A204.1 (cell line): ENCODE data around the gene YBEY.
"Not testable (repeated sequence)": the region's sequence is repeated elsewhere in the genome, so short reads cannot be mapped to it uniquely, and the experiment has no call there.

ENCODE experiments used
- FAIRE-seq: peaks from 2 replicates; lab custom pipeline; 2012; peaks lifted over from hg19 to GRCh38; lab: Jason Lieb, UNC

Gene YBEY, protein sequence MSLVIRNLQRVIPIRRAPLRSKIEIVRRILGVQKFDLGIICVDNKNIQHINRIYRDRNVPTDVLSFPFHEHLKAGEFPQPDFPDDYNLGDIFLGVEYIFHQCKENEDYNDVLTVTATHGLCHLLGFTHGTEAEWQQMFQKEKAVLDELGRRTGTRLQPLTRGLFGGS

DNA sequence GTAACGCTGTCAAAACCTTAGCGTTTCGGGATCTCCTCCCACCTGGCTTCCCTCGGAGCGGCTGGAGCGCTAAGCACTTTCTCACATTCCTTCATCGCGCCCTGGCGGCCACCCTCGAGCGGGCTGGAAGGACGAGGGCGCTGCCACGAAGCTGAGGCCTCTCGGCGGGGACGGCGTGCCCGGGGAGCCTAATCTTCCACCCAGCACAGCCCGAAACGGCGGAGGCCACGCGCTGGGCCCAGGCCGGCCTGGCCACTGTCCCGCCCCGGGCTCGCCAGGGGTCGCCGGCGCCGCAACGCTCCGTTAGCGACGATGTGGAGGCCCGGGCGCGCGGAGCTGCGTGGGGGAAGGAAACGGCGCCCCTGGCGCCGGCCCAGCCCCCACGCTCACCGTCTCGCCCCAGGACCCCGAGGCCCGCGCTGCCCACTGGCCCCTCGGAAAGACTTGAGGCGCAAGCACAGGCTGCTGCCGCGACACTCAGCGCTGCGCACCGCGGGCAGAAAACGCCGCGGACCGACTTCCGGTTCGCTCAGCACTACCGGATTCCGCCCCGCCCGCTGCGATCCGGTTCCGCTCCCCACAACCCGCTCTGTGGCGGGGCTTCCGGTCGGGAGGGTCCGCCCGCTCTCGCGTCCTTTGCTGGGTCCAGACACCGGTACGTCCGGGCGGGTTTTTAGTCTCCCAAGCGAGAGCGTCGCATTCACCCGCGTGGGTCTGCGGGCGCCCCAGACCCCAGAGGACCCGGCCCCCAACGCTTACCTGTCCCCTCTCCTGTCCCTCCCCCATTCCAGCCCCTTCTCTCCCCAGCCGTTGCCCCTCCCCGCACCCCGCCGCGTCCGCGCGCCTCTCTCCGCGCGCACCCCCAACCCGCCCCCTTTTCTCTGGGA, at the start of gene YBEY:
Gene YBEY (plus strand): TSS at position 582 of the 887 bp plus-strand sequence. CDS start 572 bp downstream, outside the sequence.
- no peak for FAIRE-seq

DNA sequence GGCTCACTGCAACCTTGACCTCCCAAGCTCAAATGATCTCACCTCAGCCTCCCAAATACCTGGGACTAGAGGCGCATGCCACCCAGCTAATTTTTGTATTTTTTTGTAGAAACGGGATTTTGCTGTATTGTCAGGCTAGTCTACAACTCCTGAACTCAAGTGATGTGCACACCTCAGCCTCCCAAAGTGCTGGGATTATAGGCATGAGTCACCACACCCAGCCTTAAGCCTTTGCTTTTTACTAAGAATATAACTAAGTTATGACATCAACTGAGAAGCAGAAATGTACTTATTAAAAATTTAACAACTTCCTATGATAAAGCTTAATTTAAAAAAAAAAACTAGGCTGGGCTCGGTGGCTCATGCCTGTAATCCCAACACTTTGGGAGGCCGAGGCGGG, 48.7 kb upstream of the YBEY start:
- FAIRE-seq: no peak

DNA sequence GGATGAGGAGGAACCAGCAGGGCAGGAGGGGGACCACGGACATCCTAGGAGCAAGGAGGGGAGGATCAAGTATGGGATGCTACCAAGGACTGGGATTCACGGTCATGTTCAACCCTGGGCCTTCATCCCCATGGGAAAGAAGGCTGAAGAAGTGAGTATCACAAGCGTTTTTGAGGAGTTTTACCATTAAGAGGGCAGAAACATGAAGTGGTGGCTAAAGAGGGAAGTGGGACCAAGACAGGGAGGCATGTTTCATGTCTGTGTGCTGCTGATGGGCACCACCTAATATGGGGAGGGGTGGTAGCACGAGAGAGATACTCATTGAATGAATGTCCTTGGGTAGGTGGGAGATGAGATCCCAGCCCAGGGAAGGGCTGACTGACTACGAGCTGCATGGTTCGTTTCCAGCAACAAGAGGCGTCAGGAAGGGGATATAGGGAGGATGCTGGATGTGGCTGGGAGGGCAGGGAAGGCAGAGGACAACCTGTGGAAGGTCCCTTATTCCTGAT, 46.3 kb upstream of the YBEY start:
- no peak for FAIRE-seq

- not testable (repeated sequence) for FAIRE-seq
Measured at GRCh38 chr21:46241577-46241976, 44.6 kb upstream of the YBEY start.

DNA sequence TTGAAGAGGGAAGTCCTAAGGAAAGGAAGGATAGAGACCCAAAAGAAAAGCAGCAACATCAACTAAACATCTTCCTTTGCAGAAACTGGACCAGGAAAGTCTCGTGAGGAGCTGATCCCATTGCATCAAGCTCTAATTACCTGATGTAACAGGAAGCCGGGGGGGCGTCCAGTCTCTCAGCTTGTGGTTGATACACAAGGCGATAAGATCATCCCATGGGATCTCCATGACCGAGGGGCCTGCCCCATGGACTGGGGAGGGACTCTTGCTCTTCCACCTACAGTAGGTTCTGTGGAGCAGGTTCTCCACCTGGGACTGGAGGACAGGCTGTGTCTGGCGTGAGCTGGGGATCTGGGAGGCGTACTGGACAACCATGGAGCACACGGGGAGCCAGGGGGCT, 42.8 kb upstream of the YBEY start:
- FAIRE-seq: no peak

DNA sequence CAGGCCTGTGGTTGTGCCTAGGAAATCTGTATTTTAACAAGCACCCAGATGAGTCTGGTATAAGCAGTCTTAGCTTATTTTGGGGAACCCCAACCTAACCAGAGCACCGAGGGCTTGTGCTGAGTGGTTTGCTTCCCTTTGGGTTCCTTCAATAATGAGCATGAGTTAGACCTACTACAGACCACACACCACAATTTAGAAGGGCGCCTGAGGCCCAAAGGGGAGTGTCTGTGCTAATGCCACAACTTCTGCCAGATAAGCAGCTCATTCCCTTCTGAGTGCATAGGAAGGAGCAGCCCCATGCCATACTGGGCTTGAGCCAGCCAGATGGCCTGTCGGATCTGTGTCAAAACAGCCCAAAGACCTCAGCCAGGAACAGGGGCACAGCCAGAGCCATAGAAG, 42.2 kb upstream of the YBEY start:
- FAIRE-seq: no peak

DNA sequence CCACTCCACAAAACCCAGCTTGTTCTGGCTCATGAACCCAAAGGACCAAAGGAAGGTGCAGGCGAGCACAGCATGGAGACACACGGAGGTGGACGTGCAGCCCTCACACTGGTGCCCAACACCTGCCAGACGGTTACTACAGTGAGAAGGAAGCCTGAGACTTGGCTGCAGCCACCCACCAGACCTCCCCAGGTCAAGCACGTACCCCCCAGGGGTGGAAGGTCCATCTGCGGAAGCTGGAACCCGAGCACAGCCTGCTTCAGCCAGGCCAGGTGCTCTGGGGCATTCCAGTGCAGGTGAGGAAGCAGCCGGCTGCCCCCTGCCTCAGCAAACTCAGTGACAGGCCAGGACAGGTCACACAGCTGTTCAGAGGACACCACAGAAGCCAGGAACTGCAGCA, 41.5 kb upstream of the YBEY start:
- FAIRE-seq: no peak

- no peak for FAIRE-seq
Measured at GRCh38 chr21:46245213-46245915, 40.8 kb upstream of the YBEY start.

GRCh38 chr21:46246345-46246744, 39.8 kb upstream of the YBEY start:
- no peak for FAIRE-seq

DNA sequence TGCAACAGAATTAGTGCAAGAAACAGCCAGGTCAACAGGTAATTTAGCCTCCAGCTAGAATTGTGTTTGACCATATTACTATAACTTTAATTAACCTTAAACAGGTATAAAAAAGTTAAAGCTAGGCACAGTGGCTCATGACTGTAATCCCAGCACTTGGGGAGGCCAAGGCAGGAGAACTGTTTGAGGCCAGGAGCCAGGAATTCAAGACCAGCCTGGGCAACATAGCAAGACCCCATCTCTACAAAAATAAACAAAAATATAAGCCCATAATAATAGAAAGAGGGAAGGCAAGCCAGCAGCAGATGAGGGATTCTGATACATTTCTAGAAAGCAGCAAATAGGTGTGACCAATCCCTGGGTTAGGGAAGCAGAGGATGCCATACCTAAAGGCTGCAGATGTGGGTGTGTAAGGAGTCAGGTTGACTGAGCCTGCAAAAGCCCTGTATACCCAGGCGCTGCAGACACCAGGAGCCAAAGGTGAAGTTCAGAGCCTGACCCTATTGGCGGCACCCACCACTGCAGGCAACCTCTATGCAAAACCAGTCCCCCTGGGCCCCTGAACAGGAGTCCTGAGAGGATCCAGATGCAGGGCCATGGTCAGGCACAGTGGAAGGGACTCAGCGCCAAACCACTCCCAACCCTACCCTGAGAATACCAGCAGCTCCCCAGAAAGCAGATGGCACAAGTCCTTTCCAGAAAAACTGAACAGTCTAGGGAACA, 38.3 kb upstream of the YBEY start:
- no peak for FAIRE-seq

GRCh38 chr21:46248422-46248782, 37.7 kb upstream of the YBEY start:
- FAIRE-seq: no peak

- FAIRE-seq: no peak
Measured at GRCh38 chr21:46248827-46249226, 37.3 kb upstream of the YBEY start.

DNA sequence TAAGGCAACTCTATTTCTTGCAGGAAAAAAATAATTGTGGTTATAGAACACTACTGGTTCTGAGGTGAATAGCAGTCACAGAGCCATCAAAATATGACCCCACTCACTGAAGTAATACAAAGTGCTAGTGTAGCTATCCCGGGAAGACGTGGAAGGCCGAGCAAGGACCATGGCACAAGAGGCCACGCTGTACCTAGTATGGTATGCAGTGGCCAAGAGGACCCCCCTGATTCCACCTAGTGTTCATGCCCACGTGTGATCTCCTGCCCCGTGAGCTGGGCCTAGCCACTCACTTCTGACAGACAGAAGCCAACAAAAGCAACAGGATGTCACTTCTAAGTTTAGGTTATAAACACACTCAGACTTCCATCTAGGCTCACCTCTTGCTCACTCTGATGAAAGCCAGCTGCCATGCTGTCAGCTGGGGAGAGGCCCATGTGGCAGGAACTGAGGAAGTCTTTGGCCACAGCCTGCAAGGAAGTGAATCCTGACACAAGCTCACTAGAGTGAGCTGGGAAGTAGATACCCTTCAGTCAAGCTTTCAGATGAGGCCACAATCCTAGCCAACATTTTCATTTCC, 35.9 kb upstream of the YBEY start:
- no peak for FAIRE-seq

DNA sequence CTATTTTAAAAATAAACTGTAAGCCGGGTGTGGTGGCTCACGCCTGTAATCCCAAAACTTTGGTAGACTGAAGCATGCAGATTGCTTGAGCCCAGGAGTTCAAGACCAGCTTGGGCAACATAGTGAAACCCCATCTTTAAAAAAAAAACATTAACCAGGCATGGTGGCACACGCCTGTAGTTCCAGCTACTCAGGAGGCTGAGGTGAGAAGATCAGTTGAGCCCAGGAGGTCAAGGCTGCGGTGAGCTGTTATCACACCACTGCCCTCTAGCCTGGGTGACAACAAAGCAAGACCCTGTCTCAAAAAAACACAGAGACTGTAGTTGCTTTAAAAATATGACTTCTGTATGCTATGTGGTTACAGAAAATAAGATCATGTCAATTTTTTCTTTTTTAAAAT, 33.3 kb upstream of the YBEY start:
- no peak for FAIRE-seq

DNA sequence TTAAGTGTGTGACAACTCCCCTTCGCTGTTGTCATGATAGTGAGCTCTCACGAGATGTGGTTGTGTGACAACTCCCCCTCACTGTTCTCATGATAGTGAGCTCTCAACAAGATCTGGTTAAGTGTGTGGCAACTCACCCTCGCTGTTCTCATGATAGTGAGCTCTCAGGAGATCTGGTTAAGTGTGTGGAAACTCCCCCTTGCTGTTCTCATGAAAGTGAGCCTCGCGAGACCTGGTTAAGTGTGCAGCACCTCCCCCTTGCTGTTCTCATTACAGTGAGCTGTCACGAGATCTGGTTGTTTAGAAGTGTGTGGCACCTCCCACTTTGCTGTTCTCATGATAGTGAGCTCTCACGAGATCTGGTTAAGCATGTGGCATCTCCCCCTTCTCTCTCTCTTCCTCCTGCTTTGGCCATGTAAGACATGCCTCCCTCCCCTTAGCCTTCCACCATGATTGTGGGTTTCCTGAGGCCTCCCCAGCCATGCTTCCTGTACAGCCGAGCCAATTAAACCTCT, 32.5 kb upstream of the YBEY start:
- FAIRE-seq: no peak

- FAIRE-seq: no peak
Measured at GRCh38 chr21:46254208-46254975, 31.8 kb upstream of the YBEY start.

DNA sequence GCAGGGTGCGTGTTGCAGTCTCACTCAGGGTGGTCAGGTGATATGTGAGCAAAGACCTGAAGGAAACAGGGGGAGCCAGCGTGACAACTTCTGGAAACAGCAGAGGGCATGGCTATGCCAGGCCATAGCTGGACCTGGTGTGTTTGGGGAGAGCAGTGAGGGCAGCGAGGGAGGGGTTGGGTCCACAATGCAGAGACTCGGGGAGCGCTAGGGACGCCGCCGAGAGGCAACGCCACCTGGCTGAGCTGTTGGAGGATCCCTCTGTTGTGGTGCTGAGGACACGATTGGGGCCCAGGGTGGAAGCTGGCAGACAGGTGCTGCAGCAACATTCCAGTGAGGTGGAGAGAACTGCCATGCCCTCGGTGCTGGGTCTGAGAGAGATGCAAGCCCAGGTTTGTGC, 31.0 kb upstream of the YBEY start:
- FAIRE-seq: no peak

DNA sequence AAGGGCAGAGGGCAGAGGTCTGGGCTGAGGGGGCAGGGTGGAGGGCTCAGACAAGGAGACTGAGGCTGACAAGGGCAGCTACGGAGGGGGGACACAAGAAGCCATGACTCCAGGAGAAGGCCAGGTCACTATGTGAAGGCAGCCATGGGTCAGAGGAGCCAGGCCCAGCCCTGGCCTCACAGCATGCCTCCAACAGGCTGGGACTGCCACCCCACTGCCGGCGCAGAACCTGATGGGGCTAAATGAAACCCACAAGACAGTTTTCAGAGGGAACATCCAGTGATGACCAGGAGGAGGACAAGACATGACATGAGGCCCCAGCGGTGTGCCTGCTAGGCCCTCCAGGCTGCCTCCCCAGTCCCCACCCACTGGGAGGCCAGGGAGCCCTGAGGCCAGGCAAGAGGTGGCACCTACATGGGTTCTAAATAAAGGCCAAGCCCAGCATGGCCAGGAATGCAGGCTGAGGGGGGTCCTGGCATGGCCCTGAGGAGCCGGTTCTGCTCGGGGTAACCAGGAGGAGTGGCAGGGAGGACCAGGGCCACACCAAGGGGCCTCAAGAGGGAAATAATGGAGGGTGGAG, 30.3 kb upstream of the YBEY start:
- FAIRE-seq: no peak

- FAIRE-seq: no peak
Measured at GRCh38 chr21:46256501-46256994, 29.6 kb upstream of the YBEY start.

DNA sequence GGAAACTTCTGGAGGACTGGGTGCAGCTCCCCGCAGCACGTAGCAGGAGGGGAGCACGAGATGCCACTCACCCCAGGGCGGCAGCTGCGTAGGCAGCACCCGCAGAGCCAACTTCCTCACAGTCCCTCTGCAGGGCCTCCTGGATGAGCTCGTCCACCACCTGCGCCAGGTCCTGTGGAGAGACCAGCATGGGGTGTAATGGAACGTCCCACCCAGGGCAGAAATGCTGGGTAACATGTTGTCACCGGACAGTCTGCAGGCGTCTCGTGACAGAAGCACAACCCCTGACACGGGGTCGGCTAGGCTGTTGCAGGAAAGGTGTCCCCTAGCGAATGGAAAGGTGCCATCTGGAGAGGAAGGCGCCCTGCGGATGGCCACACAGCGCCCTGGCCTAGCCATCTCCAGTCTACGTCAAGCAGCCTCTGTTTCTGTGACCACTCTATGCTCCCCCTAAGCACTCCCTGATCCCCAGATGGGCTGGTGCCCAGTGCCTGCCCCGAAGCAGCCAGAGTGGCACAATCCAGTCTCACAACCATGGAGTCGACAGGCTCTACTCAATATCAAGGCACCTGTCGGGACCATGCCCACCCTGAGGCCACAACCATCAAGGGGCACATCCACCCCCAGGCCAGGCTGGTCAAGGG, 22.0 kb upstream of the YBEY start:
- no peak for FAIRE-seq
